Duodenal mucosa (tissue), 2 donors: ENCODE results near the gene UVRAG.

Experiments
- H3K27ac ChIP-seq: one replicate; pipeline ENCODE4 v1.7.0; 2013; ENCODE audit warnings: low read depth, low read length
- H3K27me3 ChIP-seq, 2 donors: one replicate each; pipeline ENCODE4 v1.7.0; 2013; ENCODE audit warnings: low read length in 2 of 2, control low read depth in 1 of 2; ENCODE audit not compliant: insufficient read depth in 2 of 2, control insufficient read depth in 1 of 2
- H3K36me3 ChIP-seq, 2 donors: one replicate each; pipeline ENCODE4 v1.7.0; 2013; ENCODE audit warnings: low read length in 2 of 2, control low read depth in 1 of 2; ENCODE audit not compliant: insufficient read depth in 2 of 2, control insufficient read depth in 1 of 2
- H3K4me1 ChIP-seq, 2 donors: one replicate each; pipeline ENCODE4 v1.7.0; 2013; ENCODE audit warnings: low read length in 2 of 2, control low read depth in 1 of 2; ENCODE audit not compliant: insufficient read depth in 2 of 2, control insufficient read depth in 1 of 2
- H3K4me3 ChIP-seq, 2 donors: one replicate each; pipeline ENCODE4 v1.7.0; 2013; ENCODE audit warnings: low read length in 2 of 2, low read depth in 1 of 2
- H3K9ac ChIP-seq, 2 donors: one replicate each; pipeline ENCODE4 v1.7.0; 2013; ENCODE audit warnings: low read length in 2 of 2, low read depth in 1 of 2
- H3K9me3 ChIP-seq, 2 donors: one replicate each; pipeline ENCODE4 v1.7.0; 2013; ENCODE audit warnings: low read length in 2 of 2, control low read depth in 1 of 2; ENCODE audit not compliant: control insufficient read depth in 1 of 2

UVRAG gene

GRCh38 chr11:76026281-76026680, 211.3 kb downstream of the UVRAG start:
- no peaks in the 10 kb centered on the region for H3K9me3 ChIP-seq
- H3K4me1 ChIP-seq, result peaks cover 0 to 5% of the 10 kb centered on the region in 2 donors
- H3K27ac ChIP-seq, result no peak overlapping the region
- no peaks in the 10 kb centered on the region for H3K36me3 ChIP-seq
- H3K9ac ChIP-seq, result no peak overlapping the region
- H3K27me3 ChIP-seq, result no peaks in the 10 kb centered on the region
- H3K4me3 ChIP-seq, result no peak overlapping the region

- no peak overlapping the region for H3K9ac ChIP-seq
- H3K36me3 ChIP-seq, result no peaks in the 10 kb centered on the region
- H3K27me3 ChIP-seq, result no peaks in the 10 kb centered on the region
- no peaks in the 10 kb centered on the region for H3K9me3 ChIP-seq
- H3K4me1 ChIP-seq, result peaks cover 0 to 5% of the 10 kb centered on the region in 2 donors
- no peak overlapping the region for H3K27ac ChIP-seq
- H3K4me3 ChIP-seq, result no peak overlapping the region
These were observed 211.9 kb downstream of the UVRAG start for GRCh38 chr11:76026862-76027261.

GRCh38 chr11:76030286-76030685, 215.3 kb downstream of the UVRAG start:
- peaks cover 3 to 7% of the 10 kb centered on the region in 2 donors for H3K4me1 ChIP-seq
- H3K36me3 ChIP-seq, result no peaks in the 10 kb centered on the region
- no peak overlapping the region for H3K4me3 ChIP-seq
- H3K27me3 ChIP-seq, result no peaks in the 10 kb centered on the region
- H3K9me3 ChIP-seq, result no peaks in the 10 kb centered on the region
- no peak overlapping the region for H3K9ac ChIP-seq
- H3K27ac ChIP-seq, result no peak overlapping the region

- H3K27me3 ChIP-seq, result no peaks in the 10 kb centered on the region
- H3K9ac ChIP-seq, result no peak overlapping the region
- H3K36me3 ChIP-seq, result no peaks in the 10 kb centered on the region
- no peak overlapping the region for H3K27ac ChIP-seq
- H3K4me1 ChIP-seq, result peaks cover 0 to 7% of the 10 kb centered on the region in 2 donors
- no peak overlapping the region for H3K4me3 ChIP-seq
- no peaks in the 10 kb centered on the region for H3K9me3 ChIP-seq
These were observed 216.1 kb downstream of the UVRAG start for GRCh38 chr11:76030968-76031590.

- no peak overlapping the region for H3K9ac ChIP-seq
- no peak overlapping the region for H3K4me3 ChIP-seq
- H3K4me1 ChIP-seq, result peaks cover 0 to 7% of the 10 kb centered on the region in 2 donors
- no peaks in the 10 kb centered on the region for H3K36me3 ChIP-seq
- no peak overlapping the region for H3K27ac ChIP-seq
- no peaks in the 10 kb centered on the region for H3K9me3 ChIP-seq
- H3K27me3 ChIP-seq, result no peaks in the 10 kb centered on the region
These were observed 218.7 kb downstream of the UVRAG start for GRCh38 chr11:76033699-76034098.

GRCh38 chr11:76035020-76035419, 220.0 kb downstream of the UVRAG start:
- Histone ChIP-seq H3K9ac (no peak overlapping the region), H3K27me3 (no peaks in the 10 kb centered on the region), H3K4me1 (peaks cover 0 to 7% of the 10 kb centered on the region in 2 donors), H3K36me3 (no peaks in the 10 kb centered on the region), H3K9me3 (no peaks in the 10 kb centered on the region), H3K27ac (no peak overlapping the region), H3K4me3 (no peak overlapping the region)

- H3K27me3 ChIP-seq, result no peaks in the 10 kb centered on the region
- no peak overlapping the region for H3K4me3 ChIP-seq
- H3K27ac ChIP-seq, result no peak overlapping the region
- H3K9me3 ChIP-seq, result no peaks in the 10 kb centered on the region
- H3K4me1 ChIP-seq, result no peaks in the 10 kb centered on the region
- H3K36me3 ChIP-seq, result no peaks in the 10 kb centered on the region
- H3K9ac ChIP-seq, result no peak overlapping the region
These were observed 223.6 kb downstream of the UVRAG start for GRCh38 chr11:76038608-76039007.

- Histone ChIP-seq H3K9ac (no peak overlapping the region), H3K27ac (no peak overlapping the region), H3K27me3 (no peaks in the 10 kb centered on the region), H3K9me3 (no peaks in the 10 kb centered on the region), H3K4me3 (no peak overlapping the region), H3K4me1 (no peaks in the 10 kb centered on the region), H3K36me3 (no peaks in the 10 kb centered on the region)
These were observed 226.2 kb downstream of the UVRAG start for GRCh38 chr11:76041208-76041607.

GRCh38 chr11:76044750-76045320, 229.8 kb downstream of the UVRAG start:
- Histone ChIP-seq H3K4me3 (no peak overlapping the region), H3K36me3 (no peaks in the 10 kb centered on the region), H3K27me3 (no peaks in the 10 kb centered on the region), H3K9me3 (peaks cover 0 to 6% of the 10 kb centered on the region in 2 donors), H3K4me1 (no peaks in the 10 kb centered on the region), H3K27ac (no peak overlapping the region), H3K9ac (no peak overlapping the region)

GRCh38 chr11:76047231-76047630, 232.2 kb downstream of the UVRAG start:
- Histone ChIP-seq H3K9ac (no peak overlapping the region), H3K4me3 (no peak overlapping the region), H3K27me3 (no peaks in the 10 kb centered on the region), H3K4me1 (peaks cover 0 to 4% of the 10 kb centered on the region in 2 donors), H3K36me3 (no peaks in the 10 kb centered on the region), H3K9me3 (peaks cover 0 to 6% of the 10 kb centered on the region in 2 donors), H3K27ac (no peak overlapping the region)
